ENCODE measurements around the gene LINGO3.

DNA sequence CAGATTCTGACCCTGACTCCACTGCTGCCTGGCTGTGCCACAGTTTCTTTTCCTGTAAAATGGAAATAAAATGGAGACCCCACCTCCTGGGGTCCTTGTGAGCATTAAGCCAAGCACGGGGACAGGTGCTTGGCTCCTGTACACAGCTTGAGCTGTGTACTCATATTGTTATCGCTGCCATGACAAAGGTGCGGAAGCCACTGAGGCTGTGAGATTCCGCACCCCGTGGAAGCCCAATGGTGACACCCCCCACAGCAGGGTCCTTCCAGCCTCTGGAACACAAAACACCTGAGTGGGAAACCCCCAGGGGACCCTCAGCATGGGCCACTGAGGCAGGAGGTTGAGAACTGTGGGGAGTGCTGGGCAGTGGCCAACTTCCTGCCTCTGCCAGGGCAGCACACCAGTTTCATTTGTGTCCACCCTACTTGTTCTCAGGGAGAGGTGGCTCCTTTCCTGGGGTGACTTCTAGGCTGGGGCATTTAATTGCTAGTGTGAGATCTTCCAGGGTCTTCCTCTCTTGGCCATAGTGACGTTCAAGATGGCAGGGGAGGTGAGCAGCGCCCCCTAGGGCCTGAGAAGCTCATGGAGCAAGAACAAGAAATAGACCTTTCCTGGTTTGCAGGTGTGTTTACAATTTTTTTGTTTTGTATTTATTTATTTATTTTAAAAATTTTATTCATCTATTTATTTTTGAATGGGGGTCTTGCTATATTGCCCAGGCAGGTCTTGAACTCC, 46.3 kb downstream of the LINGO3 start:
- TF ChIP-seq POLR2AphosphoS5 (IDR thresholded peaks at IDR 0.05; ENCODE audit: low read depth, low read length), result no peak
- TF ChIP-seq POLR2A (IDR thresholded peaks at IDR 0.05; ENCODE audit: low read depth, low read length), result no peak

Measured in GM12892 (cell line).